Tibial nerve (tissue), 4 donors: ENCODE data around the gene ZMYND12. TPM values are rescaled to one million over a fixed set of nuclear protein-coding genes. Genes with fewer than 3 reads are reported as not detected.
"Not testable (repeated sequence)": the region's sequence is repeated elsewhere in the genome, so short reads cannot be mapped to it uniquely, and the experiment has no call there.

ENCODE experiments used
- DNase-seq, 2 donors: peaks; one replicate each; pipeline ENCODE4 v3.0.0-alpha.2; 2019; ENCODE audit warnings: low spot score in 2 of 2
- H3K27ac ChIP-seq, 4 donors: fragments of 200-600 bp; sonication (generic) in 3 of 4; one replicate each; pipeline ENCODE4 v1.5.1; 2017 to 2019; ENCODE audit warnings: mild to moderate bottlenecking in 1 of 4
- H3K27me3 ChIP-seq, 2 donors: fragments of 200-600 bp; sonication (generic) in 1 of 2; one replicate each; pipeline versions ENCODE4 v1.5.1 to v1.6.0; 2017 to 2019
- H3K36me3 ChIP-seq, 3 donors: fragments of 200-600 bp; sonication (generic); one replicate each; pipeline ENCODE4 v1.5.1; 2018 to 2019
- H3K4me1 ChIP-seq, 4 donors: fragments of 200-600 bp; sonication (generic) in 3 of 4; one replicate each; pipeline ENCODE4 v1.5.1; 2017 to 2019
- H3K4me3 ChIP-seq, 4 donors: fragments of 200-600 bp; sonication (generic) in 3 of 4; one replicate each; pipeline ENCODE4 v1.5.1; 2017 to 2019; ENCODE audit warnings: mild to moderate bottlenecking in 1 of 4, moderate library complexity in 1 of 4
- H3K9me3 ChIP-seq, 4 donors: fragments of 200-600 bp; sonication (generic) in 3 of 4; one replicate each; pipeline ENCODE4 v1.5.1; 2017 to 2019
- CTCF ChIP-seq, 5 experiments: fragments of 200-600 bp in 3 of 5; fragments of 450-650 bp in 2 of 5; sonication (generic) in 3 of 5; IDR thresholded peaks; one replicate each; pipeline ENCODE4 v1.5.1; 2016 to 2019; ENCODE audit warnings: antibody characterized with exemption in 5 of 5, mild to moderate bottlenecking in 3 of 5, moderate library complexity in 2 of 5
- EP300 ChIP-seq, 2 donors: sonication (generic); formaldehyde crosslinking; IDR thresholded peaks; one replicate each; pipeline ENCODE4 v1.6.1; 2017; ENCODE audit warnings: antibody characterized with exemption in 2 of 2, mild to moderate bottlenecking in 1 of 2
- POLR2A ChIP-seq, 2 donors: fragments of 450-650 bp; IDR thresholded peaks; one replicate each; pipeline ENCODE4 v1.6.1; 2017; ENCODE audit warnings: antibody characterized with exemption in 2 of 2, mild to moderate bottlenecking in 2 of 2, moderate library complexity in 2 of 2
- WGBS, 2 donors: methylation state at CpG; one replicate each; pipeline ENCODE4 v1.1.5; 2018; 5-methylcytosine and 5-hydroxymethylcytosine counted together
- total RNA-seq, 4 donors: library from RNA; depleted of rRNA; stranded (reverse); fragments of >200 nt; gene quantifications; one replicate each; pipeline ENCODE4 v1.1.0, GENCODE V29; 2016

The ZMYND12 gene
- 1 to 10 TPM in 2 of 4 donors, under 1 TPM in 1, not detected in 1; 0.42 to 2.9 (median 1.3) TPM for total RNA-seq

- Histone ChIP-seq H3K4me1 (peaks cover 0 to 24% (median 9%) of the 10 kb centered on the region in 4 donors), H3K27ac (peak within 1 kb of the TSS; percentile 70 to 93 (median 92)), H3K4me3 (peak within 1 kb of the TSS; percentile 61 to 96 (median 90)), H3K36me3 (peaks cover 0 to 29% (median 0%) of the 10 kb centered on the region in 3 donors), H3K27me3 (no peaks in the 10 kb centered on the region), H3K9me3 (no peaks in the 10 kb centered on the region)
- 0% methylated on average over 36 to 42 of the region's 66 CpGs for WGBS, 2 donors
- DNase-seq = peak; percentile 77 to 89
- peak in 2 of 5 experiments; percentile 64 to 70 for TF ChIP-seq CTCF (IDR thresholded peaks at IDR 0.05)
- TF ChIP-seq EP300 (IDR thresholded peaks at IDR 0.05) = peak in 1 of 2 donors; percentile 82
- peak in 1 of 2 donors; percentile 39 for TF ChIP-seq POLR2A (IDR thresholded peaks at IDR 0.05)
These were observed at the start of gene ZMYND12, which contains the start of gene PPCS for GRCh38 chr1:42456010-42456753. Gene ZMYND12, minus strand, starts transcription at chr1:42456022. Its CDS starts 25 bp downstream, at chr1:42455997. Gene PPCS, plus strand, starts transcription at chr1:42456543. Its CDS starts 23 bp downstream, at chr1:42456566.

GRCh38 chr1:42504535-42505128 lies 48.8 kb upstream of the ZMYND12 start:
- Histone ChIP-seq H3K27ac (no peak overlapping the region), H3K27me3 (no peaks in the 10 kb centered on the region), H3K4me3 (no peak overlapping the region), H3K9me3 (peaks cover 0 to 75% (median 17%) of the 10 kb centered on the region in 4 donors), H3K36me3 (peaks cover 0 to 95% (median 0%) of the 10 kb centered on the region in 3 donors), H3K4me1 (no peaks in the 10 kb centered on the region)
- no peak for DNase-seq
- WGBS, 2 donors = 95% methylated on average over 2 of the region's 2 CpGs
- TF ChIP-seq EP300 (IDR thresholded peaks at IDR 0.05) (no peak), CTCF (IDR thresholded peaks at IDR 0.05) (no peak), POLR2A (IDR thresholded peaks at IDR 0.05) (no peak)

- not testable (repeated sequence) for H3K4me1 ChIP-seq, H3K27ac ChIP-seq, H3K27me3 ChIP-seq, H3K4me3 ChIP-seq, DNase-seq
- H3K9me3 ChIP-seq = peaks cover 0 to 49% (median 16%) of the 10 kb centered on the region in 4 donors
- 90 to 95% methylated on average over 6 to 10 of the region's 11 CpGs for WGBS, 2 donors
- H3K36me3 ChIP-seq = peaks cover 0 to 94% (median 0%) of the 10 kb centered on the region in 3 donors
These were observed 46.2 kb upstream of the ZMYND12 start for GRCh38 chr1:42502031-42502430.

- no peak for DNase-seq
- Histone ChIP-seq H3K27me3 (no peaks in the 10 kb centered on the region), H3K4me3 (no peak overlapping the region), H3K27ac (no peak overlapping the region), H3K36me3 (peaks cover 0 to 52% (median 0%) of the 10 kb centered on the region in 3 donors), H3K4me1 (no peaks in the 10 kb centered on the region), H3K9me3 (peaks cover 0 to 8% (median 0%) of the 10 kb centered on the region in 4 donors)
- WGBS, 2 donors = 93 to 97% methylated on average over 3 of the region's 3 CpGs
- TF ChIP-seq CTCF (IDR thresholded peaks at IDR 0.05) = no peak
- TF ChIP-seq EP300 (IDR thresholded peaks at IDR 0.05) = no peak
- TF ChIP-seq POLR2A (IDR thresholded peaks at IDR 0.05) = no peak
These were observed 34.4 kb upstream of the ZMYND12 start for GRCh38 chr1:42490237-42490636.

GRCh38 chr1:42484382-42484781 lies 28.6 kb upstream of the ZMYND12 start:
- no peak for TF ChIP-seq POLR2A (IDR thresholded peaks at IDR 0.05)
- no peak for TF ChIP-seq CTCF (IDR thresholded peaks at IDR 0.05)
- TF ChIP-seq EP300 (IDR thresholded peaks at IDR 0.05) = no peak
- DNase-seq = no peak
- Histone ChIP-seq H3K4me3 (no peak overlapping the region), H3K36me3 (peaks cover 0 to 60% (median 0%) of the 10 kb centered on the region in 3 donors), H3K9me3 (no peaks in the 10 kb centered on the region), H3K4me1 (no peaks in the 10 kb centered on the region), H3K27ac (no peak overlapping the region), H3K27me3 (no peaks in the 10 kb centered on the region)
- WGBS, 2 donors = 75 to 83% methylated on average over 2 of the region's 2 CpGs
